ENCODE data around the gene RGP1. TPM values are rescaled to one million over a fixed set of nuclear protein-coding genes. Genes with fewer than 3 reads are reported as not detected.

The RGP1 gene
- polyA plus RNA-seq, 3 donors = 2.3 to 9.0 (median 3.3) TPM

- intact Hi-C loops (cut with micrococcal nuclease) = no loop called here
- Mint-ChIP-seq H3K27me3 (ENCODE audit: low read depth in 3 of 3) (peaks cover 0 to 2% (median 0%) of the 10 kb centered on the region in 3 donors), H3K4me3 (no peak overlapping the region), H3K9me3 (peaks cover 0 to 3% (median 3%) of the 10 kb centered on the region in 7 donors), H3K27ac (no peak overlapping the region), H3K36me3 (no peaks in the 10 kb centered on the region), H3K4me1 (no peaks in the 10 kb centered on the region)
- no peak overlapping the region for H3K4me3 ChIP-seq (replicated peaks in 1 of 3; ENCODE audit: low read depth in 2 of 3, low read length in 3 of 3)
- no peak overlapping the region for H2AFZ ChIP-seq (ENCODE audit: insufficient read depth, low read depth, low read length, poor library complexity, severe bottlenecking)
- no CpG with 5 or more reads among the region's 2 CpGs for WGBS (ENCODE audit: insufficient coverage)
- H3K4me2 ChIP-seq (replicated peaks; ENCODE audit: extremely low read depth, low read length, poor library complexity, severe bottlenecking) = no peak overlapping the region
- no peaks in the 10 kb centered on the region for H3K9me3 ChIP-seq (replicated peaks in 1 of 2; ENCODE audit: control insufficient read depth in 1 of 2, insufficient read depth in 1 of 2, low read length in 2 of 2)
- H3K79me2 ChIP-seq (ENCODE audit: insufficient read depth, low read length) = no peaks in the 10 kb centered on the region
- no peak for TF ChIP-seq CTCF (IDR thresholded peaks at IDR 0.05)
- H3K4me1 ChIP-seq (ENCODE audit: control insufficient read depth in 1 of 2, insufficient read depth in 2 of 2, low read length in 2 of 2) = no peaks in the 10 kb centered on the region
- no peaks in the 10 kb centered on the region for H3K27me3 ChIP-seq (ENCODE audit: control insufficient read depth in 2 of 2, insufficient read depth in 2 of 2, low read length in 2 of 2)
- H4K20me1 ChIP-seq (ENCODE audit: insufficient read depth, low read length) = no peaks in the 10 kb centered on the region
- no peak overlapping the region for H3K9ac ChIP-seq (ENCODE audit: insufficient read depth, low read length, poor library complexity, severe bottlenecking)
- no peak overlapping the region for H3K27ac ChIP-seq (ENCODE audit: low read depth in 1 of 2, low read length in 2 of 2)
- no peaks in the 10 kb centered on the region for H3K36me3 ChIP-seq (replicated peaks in 1 of 2; ENCODE audit: control insufficient read depth in 1 of 2, insufficient read depth in 2 of 2, low read length in 2 of 2)
- no peak for DNase-seq
Measured at GRCh38 chr9:35766997-35767396, 17.9 kb downstream of the RGP1 start.

- Mint-ChIP-seq H3K9me3 (peaks cover 0 to 3% (median 3%) of the 10 kb centered on the region in 7 donors), H3K27ac (no peak overlapping the region), H3K27me3 (ENCODE audit: low read depth in 3 of 3) (peaks cover 0 to 2% (median 0%) of the 10 kb centered on the region in 3 donors), H3K4me1 (no peaks in the 10 kb centered on the region), H3K4me3 (no peak overlapping the region), H3K36me3 (no peaks in the 10 kb centered on the region)
- no peaks in the 10 kb centered on the region for H3K9me3 ChIP-seq (replicated peaks in 1 of 2; ENCODE audit: control insufficient read depth in 1 of 2, insufficient read depth in 1 of 2, low read length in 2 of 2)
- no peaks in the 10 kb centered on the region for H4K20me1 ChIP-seq (ENCODE audit: insufficient read depth, low read length)
- H2AFZ ChIP-seq (ENCODE audit: insufficient read depth, low read depth, low read length, poor library complexity, severe bottlenecking) = no peak overlapping the region
- no peaks in the 10 kb centered on the region for H3K4me1 ChIP-seq (ENCODE audit: control insufficient read depth in 1 of 2, insufficient read depth in 2 of 2, low read length in 2 of 2)
- intact Hi-C loops (cut with micrococcal nuclease) = no loop called here
- H3K36me3 ChIP-seq (replicated peaks in 1 of 2; ENCODE audit: control insufficient read depth in 1 of 2, insufficient read depth in 2 of 2, low read length in 2 of 2) = no peaks in the 10 kb centered on the region
- no peaks in the 10 kb centered on the region for H3K79me2 ChIP-seq (ENCODE audit: insufficient read depth, low read length)
- no peak overlapping the region for H3K4me2 ChIP-seq (replicated peaks; ENCODE audit: extremely low read depth, low read length, poor library complexity, severe bottlenecking)
- H3K27me3 ChIP-seq (ENCODE audit: control insufficient read depth in 2 of 2, insufficient read depth in 2 of 2, low read length in 2 of 2) = no peaks in the 10 kb centered on the region
- no peak overlapping the region for H3K4me3 ChIP-seq (replicated peaks in 1 of 3; ENCODE audit: low read depth in 2 of 3, low read length in 3 of 3)
- H3K27ac ChIP-seq (ENCODE audit: low read depth in 1 of 2, low read length in 2 of 2) = no peak overlapping the region
- no CpG with 5 or more reads among the region's 1 CpG for WGBS (ENCODE audit: insufficient coverage)
- no peak for TF ChIP-seq CTCF (IDR thresholded peaks at IDR 0.05)
- no peak for DNase-seq
- H3K9ac ChIP-seq (ENCODE audit: insufficient read depth, low read length, poor library complexity, severe bottlenecking) = no peak overlapping the region
Measured at GRCh38 chr9:35767458-35767857, 18.4 kb downstream of the RGP1 start.

All from CD14-positive monocyte (primary cell).